ENCODE data around the gene TREX2.

Gene TREX2

DNA sequence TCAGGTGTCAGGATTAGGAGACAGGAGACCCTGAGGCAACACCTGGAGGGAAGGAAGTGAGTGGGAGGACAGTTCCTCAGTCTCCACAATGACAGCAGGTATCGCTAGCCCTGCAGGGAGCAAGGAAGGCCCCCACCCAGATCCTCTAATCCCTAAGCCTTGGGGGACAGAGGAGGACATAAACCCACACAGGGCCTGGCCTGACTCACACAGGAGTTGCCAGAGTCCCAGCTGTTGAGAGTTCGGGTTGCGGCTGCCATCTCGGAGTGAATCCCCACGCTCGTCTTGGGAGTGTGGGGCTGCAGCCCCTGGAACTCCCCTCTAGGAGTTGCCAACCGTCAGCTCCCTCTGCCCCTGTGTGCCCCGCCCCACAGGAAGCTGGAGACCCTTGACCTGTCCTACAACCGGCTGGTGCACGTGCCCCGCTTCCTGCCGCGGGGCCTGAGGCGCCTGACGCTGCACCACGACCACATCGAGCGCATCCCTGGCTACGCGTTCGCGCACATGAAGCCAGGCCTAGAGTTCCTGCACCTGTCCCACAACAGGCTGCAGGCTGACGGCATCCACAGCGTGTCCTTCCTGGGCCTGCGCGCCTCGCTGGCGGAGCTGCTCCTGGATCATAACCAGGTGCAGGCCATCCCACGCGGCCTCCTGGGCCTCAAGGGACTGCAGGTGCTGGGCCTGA is 39.7 kb upstream of the TREX2 start:
- CTCF ChIA-PET, result no interaction called here
- POLR2A ChIA-PET, result no interaction called here
- TF ChIP-seq, protein P1, sequence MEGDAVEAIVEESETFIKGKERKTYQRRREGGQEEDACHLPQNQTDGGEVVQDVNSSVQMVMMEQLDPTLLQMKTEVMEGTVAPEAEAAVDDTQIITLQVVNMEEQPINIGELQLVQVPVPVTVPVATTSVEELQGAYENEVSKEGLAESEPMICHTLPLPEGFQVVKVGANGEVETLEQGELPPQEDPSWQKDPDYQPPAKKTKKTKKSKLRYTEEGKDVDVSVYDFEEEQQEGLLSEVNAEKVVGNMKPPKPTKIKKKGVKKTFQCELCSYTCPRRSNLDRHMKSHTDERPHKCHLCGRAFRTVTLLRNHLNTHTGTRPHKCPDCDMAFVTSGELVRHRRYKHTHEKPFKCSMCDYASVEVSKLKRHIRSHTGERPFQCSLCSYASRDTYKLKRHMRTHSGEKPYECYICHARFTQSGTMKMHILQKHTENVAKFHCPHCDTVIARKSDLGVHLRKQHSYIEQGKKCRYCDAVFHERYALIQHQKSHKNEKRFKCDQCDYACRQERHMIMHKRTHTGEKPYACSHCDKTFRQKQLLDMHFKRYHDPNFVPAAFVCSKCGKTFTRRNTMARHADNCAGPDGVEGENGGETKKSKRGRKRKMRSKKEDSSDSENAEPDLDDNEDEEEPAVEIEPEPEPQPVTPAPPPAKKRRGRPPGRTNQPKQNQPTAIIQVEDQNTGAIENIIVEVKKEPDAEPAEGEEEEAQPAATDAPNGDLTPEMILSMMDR (IDR thresholded peaks at IDR 0.05; ENCODE audit: control extremely low read depth, extremely low read depth, low read depth, missing control alignments), result no peak
- no peak for DNase-seq (ENCODE audit: extremely low spot score)

DNA sequence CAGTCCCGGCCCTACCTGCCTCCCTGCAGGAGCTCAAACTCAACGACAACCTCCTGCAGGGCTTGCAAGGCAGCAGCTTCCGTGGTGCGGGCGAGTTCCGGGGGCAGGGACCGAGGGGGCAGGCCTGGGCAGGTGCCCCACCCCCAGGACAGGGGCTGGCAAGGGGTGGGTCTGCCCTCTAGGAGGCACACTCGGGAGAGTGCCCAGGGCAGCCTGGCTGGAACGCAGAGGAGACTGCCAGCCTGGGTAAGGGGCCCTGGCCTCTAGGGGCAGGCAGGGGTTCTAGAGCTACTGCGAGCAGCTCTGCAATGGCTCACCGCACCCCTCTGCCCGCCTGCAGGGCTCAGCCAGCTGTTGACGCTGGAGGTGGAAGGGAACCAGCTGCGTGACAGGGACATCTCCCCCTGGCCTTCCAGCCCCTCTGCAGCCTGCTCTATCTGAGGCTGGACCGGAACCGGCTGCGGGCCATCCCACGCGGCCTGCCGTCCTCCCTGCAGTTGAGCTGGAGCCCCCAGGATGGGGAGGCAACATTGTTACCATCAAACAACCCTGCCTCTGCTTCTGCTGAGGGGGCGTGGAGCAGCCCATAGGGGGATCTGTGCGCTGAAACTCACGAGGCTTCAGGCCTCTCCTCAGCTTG is 36.6 kb upstream of the TREX2 start:
- CTCF ChIA-PET, result no interaction called here
- DNase-seq (ENCODE audit: extremely low spot score), result no peak
- POLR2A ChIA-PET, result no interaction called here
- TF ChIP-seq, protein P1 (IDR thresholded peaks at IDR 0.05; ENCODE audit: control extremely low read depth, extremely low read depth, low read depth, missing control alignments), result no peak

DNA sequence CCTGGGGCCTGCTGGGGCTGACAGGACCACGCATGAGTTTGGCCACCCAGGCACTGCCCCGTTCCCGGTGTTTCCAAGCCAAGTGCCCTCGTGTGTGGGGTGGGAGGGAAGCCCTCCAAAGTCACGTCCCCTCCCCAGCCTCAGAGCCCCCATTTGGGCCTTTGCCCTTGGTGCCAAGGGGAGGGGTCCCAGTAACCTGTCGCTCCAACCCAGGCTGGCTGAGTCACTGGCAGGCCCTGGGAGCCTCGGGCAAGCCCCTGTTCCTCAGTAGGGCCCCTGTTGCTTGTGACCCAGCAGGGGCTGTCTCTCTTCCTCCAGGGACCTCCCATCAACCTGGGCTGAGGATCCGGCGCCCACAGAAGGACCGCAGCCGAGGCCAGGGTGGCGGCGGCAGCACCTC is 35.2 kb upstream of the TREX2 start:
- POLR2A ChIA-PET, result no interaction called here
- DNase-seq (ENCODE audit: extremely low spot score), result no peak
- CTCF ChIA-PET, result no interaction called here
- TF ChIP-seq, protein P1 (IDR thresholded peaks at IDR 0.05; ENCODE audit: control extremely low read depth, extremely low read depth, low read depth, missing control alignments), result no peak

DNA sequence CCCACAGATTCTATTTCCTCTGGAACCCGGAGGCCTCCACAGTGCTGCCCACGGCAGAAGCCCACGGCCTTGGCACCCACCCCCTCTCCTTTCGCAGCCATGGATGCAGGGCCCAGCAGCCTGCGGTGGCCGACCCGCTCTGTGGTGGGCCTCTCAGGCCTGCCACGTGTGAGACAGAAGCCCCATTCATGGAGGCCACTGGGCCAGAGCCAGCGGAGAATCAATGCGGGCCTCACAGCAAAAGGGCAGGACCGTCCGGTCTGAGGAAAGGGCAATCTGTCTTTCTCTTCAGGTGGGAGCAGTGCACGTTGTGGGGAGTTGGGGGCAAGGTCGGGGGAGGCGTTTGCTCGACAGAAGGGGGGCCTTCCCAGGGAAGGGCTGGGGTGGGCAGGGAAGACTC is 32.9 kb upstream of the TREX2 start:
- ChIA-PET POLR2A (no interaction called here), CTCF (no interaction called here)
- TF ChIP-seq, protein P1 (IDR thresholded peaks at IDR 0.05; ENCODE audit: control extremely low read depth, extremely low read depth, low read depth, missing control alignments), result no peak
- DNase-seq (ENCODE audit: extremely low spot score), result no peak

DNA sequence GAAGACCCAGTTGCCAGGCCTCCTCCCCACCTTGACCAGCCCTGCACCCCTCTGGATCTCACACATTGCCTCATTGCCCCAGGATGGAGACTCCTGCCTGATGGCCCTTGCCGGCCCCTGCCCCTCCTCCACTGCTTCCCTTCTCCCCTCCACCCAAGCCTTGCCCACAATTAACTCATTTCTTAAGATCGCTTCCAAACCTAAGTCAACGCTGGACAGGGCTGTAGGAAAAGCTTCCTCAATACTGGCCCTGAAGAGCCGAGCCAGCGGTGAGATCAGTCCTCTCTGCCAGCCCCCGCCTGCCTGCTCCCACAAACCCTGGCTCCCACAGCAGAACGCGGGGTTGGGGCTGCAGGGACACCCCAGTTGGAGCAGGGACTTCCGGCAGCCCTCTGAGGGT is 32.0 kb upstream of the TREX2 start:
- TF ChIP-seq, protein P1 (IDR thresholded peaks at IDR 0.05; ENCODE audit: control extremely low read depth, extremely low read depth, low read depth, missing control alignments), result no peak
- CTCF ChIA-PET, result no interaction called here
- POLR2A ChIA-PET, result no interaction called here
- DNase-seq (ENCODE audit: extremely low spot score), result no peak

DNA sequence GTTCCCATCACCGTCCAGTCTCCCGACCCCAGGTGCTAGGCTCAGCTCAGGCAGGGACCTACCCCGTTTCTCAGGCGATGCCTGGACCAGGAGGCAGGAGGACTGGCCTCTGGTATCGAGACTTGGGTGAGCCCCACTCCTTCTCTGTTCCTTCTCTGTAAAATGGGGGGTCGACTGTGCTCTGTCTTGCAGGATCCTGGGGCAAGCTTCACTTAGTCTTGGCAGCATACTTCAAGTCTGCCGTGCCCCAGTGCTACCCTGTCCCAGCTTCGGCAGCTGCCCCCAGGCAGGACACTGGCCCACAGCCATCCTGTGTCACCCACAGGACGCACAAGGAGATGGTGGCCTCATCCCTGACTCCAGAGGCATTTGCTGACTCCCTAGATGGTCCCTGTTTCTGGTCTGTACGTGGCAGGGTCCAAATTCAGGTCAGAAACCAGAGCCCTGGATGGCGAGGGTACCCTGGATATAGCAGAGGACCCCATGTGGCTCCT is 31.6 kb upstream of the TREX2 start:
- ChIA-PET CTCF (no interaction called here), POLR2A (no interaction called here)
- TF ChIP-seq, protein P1 (IDR thresholded peaks at IDR 0.05; ENCODE audit: control extremely low read depth, extremely low read depth, low read depth, missing control alignments), result no peak
- DNase-seq (ENCODE audit: extremely low spot score), result no peak

All from GM10248 (cell line).